Keratinocyte (primary cell): Measurements from ENCODE around the gene SPACA7. TPM values are rescaled to one million over a fixed set of nuclear protein-coding genes. Genes with fewer than 3 reads are reported as not detected.

Source experiments
- DNase-seq: peaks from one replicate; pipeline ENCODE4 v3.0.0-alpha.2; 2011; ENCODE audit warnings: low read depth, missing footprints, low spot score
- FAIRE-seq: peaks from 2 replicates; lab custom pipeline; 2011; peaks lifted over from hg19 to GRCh38; lab: Jason Lieb, UNC
- H2AFZ ChIP-seq: 2 replicates; pipeline ENCODE4 v1.6.0; 2012; ENCODE audit warnings: low read length, control low read depth, inconsistent platforms; ENCODE audit not compliant: control insufficient read depth
- H3K27ac ChIP-seq: 2 replicates; pipeline ENCODE4 v1.5.1; 2011; ENCODE audit warnings: low read length; ENCODE audit not compliant: control insufficient read depth, insufficient read depth
- H3K27me3 ChIP-seq: 3 replicates; pipeline ENCODE4 v1.6.0; 2011; ENCODE audit warnings: low read length; ENCODE audit not compliant: control insufficient read depth, insufficient read depth; ENCODE audit errors: extremely low read depth
- H3K36me3 ChIP-seq, 2 experiments: 2 replicates in 1 of 2; 3 replicates in 1 of 2; pipeline ENCODE4 v1.5.1; 2011; ENCODE audit warnings: low read length in 2 of 2, mild to moderate bottlenecking in 1 of 2; ENCODE audit not compliant: control insufficient read depth in 2 of 2, insufficient read depth in 2 of 2; ENCODE audit errors: extremely low read depth in 1 of 2
- H3K4me1 ChIP-seq: 3 replicates; pipeline ENCODE4 v1.5.1; 2011; ENCODE audit warnings: low read length; ENCODE audit not compliant: control insufficient read depth, insufficient read depth; ENCODE audit errors: extremely low read depth
- H3K4me2 ChIP-seq: 3 replicates; pipeline ENCODE4 v1.6.0; 2011; ENCODE audit warnings: low read depth, low read length; ENCODE audit not compliant: control insufficient read depth, insufficient read depth; ENCODE audit errors: extremely low read depth
- H3K4me3 ChIP-seq, 3 experiments: fragments of 200-600 bp in 1 of 3; sonication (generic) in 1 of 3; 2 replicates in 2 of 3; 3 replicates in 1 of 3; pipeline ENCODE4 v1.5.1; 2011 to 2016; ENCODE audit warnings: low read length in 3 of 3, mild to moderate bottlenecking in 3 of 3, control low read depth in 2 of 3, inconsistent platforms in 1 of 3, low read depth in 1 of 3, mixed read lengths in 1 of 3, mixed run types in 1 of 3, moderate library complexity in 1 of 3; ENCODE audit not compliant: control insufficient read depth in 2 of 3, insufficient read depth in 2 of 3; ENCODE audit errors: extremely low read depth in 1 of 3
- H3K79me2 ChIP-seq: 2 replicates; pipeline ENCODE4 v1.6.0; 2012; ENCODE audit warnings: low read length; ENCODE audit not compliant: control insufficient read depth, insufficient read depth
- H3K9ac ChIP-seq: 3 replicates; pipeline ENCODE4 v1.6.0; 2011; ENCODE audit warnings: low read length; ENCODE audit not compliant: control insufficient read depth, insufficient read depth; ENCODE audit errors: extremely low read depth
- H3K9me1 ChIP-seq: 3 replicates; pipeline ENCODE4 v1.6.0; 2011; ENCODE audit warnings: low read length; ENCODE audit not compliant: control insufficient read depth, insufficient read depth; ENCODE audit errors: extremely low read depth
- H3K9me3 ChIP-seq: 2 replicates; pipeline ENCODE4 v1.5.1; 2012; ENCODE audit warnings: low read depth, low read length; ENCODE audit not compliant: control insufficient read depth
- H4K20me1 ChIP-seq: 3 replicates; pipeline ENCODE4 v1.6.0; 2011; ENCODE audit warnings: low read length; ENCODE audit not compliant: control insufficient read depth, insufficient read depth; ENCODE audit errors: extremely low read depth
- CTCF ChIP-seq, 3 experiments: IDR thresholded peaks in 1 of 3; conservative IDR thresholded peaks in 1 of 3; optimal IDR thresholded peaks in 1 of 3; 2 replicates in 2 of 3; 3 replicates in 1 of 3; pipeline versions ENCODE3 to v1.5.1; 2011; ENCODE audit warnings: low read length in 3 of 3, mild to moderate bottlenecking in 3 of 3, moderate library complexity in 2 of 3, control low read depth in 1 of 3, inconsistent platforms in 1 of 3; ENCODE audit not compliant: insufficient read depth in 2 of 3; ENCODE audit errors: extremely low read depth in 1 of 3
- EZH2 ChIP-seq: IDR thresholded peaks from one replicate; pipeline ENCODE4 v1.6.1; 2012; ENCODE audit warnings: inconsistent platforms, mild to moderate bottlenecking, low read length, moderate library complexity
- dilution Hi-C: fragments of 300-500 bp; cut with MboI; formaldehyde crosslinking; loops from one replicate; pipeline ENCODE4 v1.7.0; 2020; ENCODE audit warnings: low sequenced_read_pairs; ENCODE audit not compliant: extremely low pct_ligation_motif_present
- polyA plus RNA-seq, 5 experiments: library from polyadenylated mRNA; depleted of rRNA in 3 of 5; stranded (reverse) in 3 of 5; stranded (forward) in 1 of 5; unstranded in 1 of 5; fragments of >200 nt; gene quantifications; 1 replicate in 1 of 5; 2 replicates in 3 of 5; 3 replicates in 1 of 5; pipeline versions ENCODE4 v1.2.1 to v1.2.3, GENCODE V29; 2011 to 2012; ENCODE audit warnings: missing spikeins in 2 of 5, low read depth in 1 of 5, low replicate concordance in 1 of 5

The SPACA7 gene
- polyA plus RNA-seq, 1 donor (not counting 4 experiments of a cell fraction or from before 2014, with no cell fraction given), result not detected

GRCh38 chr13:112483299-112483698, 107.1 kb downstream of the SPACA7 start:
- no peak overlapping the region for H3K9ac ChIP-seq
- H3K4me2 ChIP-seq, result no peak overlapping the region
- TF ChIP-seq CTCF (optimal IDR thresholded peaks at IDR 0.05 in 1 of 3, IDR thresholded peaks at IDR 0.05 in 1 of 3, conservative IDR thresholded peaks at IDR 0.05 in 1 of 3; ENCODE audit: extremely low read depth in 1 of 3, insufficient read depth in 2 of 3, low read length in 3 of 3) (no peak), EZH2 (no peak)
- no peak overlapping the region for H2AFZ ChIP-seq
- peaks cover 0 to 3% of the 10 kb centered on the region in 2 experiments for H3K36me3 ChIP-seq
- no peaks in the 10 kb centered on the region for H4K20me1 ChIP-seq
- no peak overlapping the region for H3K4me3 ChIP-seq
- dilution Hi-C loops, result no loop called here
- no peak for DNase-seq
- FAIRE-seq, result no peak
- H3K4me1 ChIP-seq, result no peaks in the 10 kb centered on the region
- H3K9me3 ChIP-seq, result no peaks in the 10 kb centered on the region
- H3K27ac ChIP-seq, result no peak overlapping the region
- H3K79me2 ChIP-seq, result no peaks in the 10 kb centered on the region
- no peaks in the 10 kb centered on the region for H3K27me3 ChIP-seq
- H3K9me1 ChIP-seq, result no peaks in the 10 kb centered on the region

Other genes with a start within 250 kb of the SPACA7 start
- gene TUBGCP3, start 211.8 kb downstream of the SPACA7 start, polyA plus RNA-seq, result 9.2 to 16.8 TPM (median 14.0 TPM) in 3 replicates